IgD-negative memory B cell (primary cell): ENCODE results near the gene UNC45A. TPM values are rescaled to one million over a fixed set of nuclear protein-coding genes. Genes with fewer than 3 reads are reported as not detected.

ENCODE experiments used
- H3K27ac Mint-ChIP-seq, 3 donors: one replicate each; pipeline ENCODE4 v1.8.0; 2020 to 2022; ENCODE audit warnings: mild to moderate bottlenecking in 3 of 3, mixed read lengths in 3 of 3, moderate library complexity in 1 of 3
- H3K27me3 Mint-ChIP-seq: one replicate; pipeline ENCODE4 v1.8.0; 2021; ENCODE audit warnings: mixed read lengths
- H3K36me3 Mint-ChIP-seq: one replicate; pipeline ENCODE4 v1.8.0; 2020; ENCODE audit warnings: mild to moderate bottlenecking, mixed read lengths
- H3K4me1 Mint-ChIP-seq, 3 donors: one replicate each; pipeline ENCODE4 v1.8.0; 2020 to 2022; ENCODE audit warnings: mixed read lengths in 3 of 3, mild to moderate bottlenecking in 1 of 3
- H3K4me3 Mint-ChIP-seq, 4 donors: one replicate each; pipeline ENCODE4 v1.8.0; 2020 to 2022; ENCODE audit warnings: mild to moderate bottlenecking in 4 of 4, mixed read lengths in 4 of 4, moderate library complexity in 3 of 4
- H3K9me3 Mint-ChIP-seq, 3 donors: one replicate each; pipeline ENCODE4 v1.8.0; 2020 to 2021; ENCODE audit warnings: mixed read lengths in 3 of 3, mild to moderate bottlenecking in 1 of 3
- polyA plus RNA-seq: library from polyadenylated mRNA; unstranded; fragments of 300-500 nt; fragmentation: Illumina TruSeq; gene quantifications from one replicate; pipeline ENCODE4 v1.2.3, GENCODE V29; 2021

The UNC45A gene
- polyA plus RNA-seq, 1 donor from 2014 or later = 65.3 TPM

DNA sequence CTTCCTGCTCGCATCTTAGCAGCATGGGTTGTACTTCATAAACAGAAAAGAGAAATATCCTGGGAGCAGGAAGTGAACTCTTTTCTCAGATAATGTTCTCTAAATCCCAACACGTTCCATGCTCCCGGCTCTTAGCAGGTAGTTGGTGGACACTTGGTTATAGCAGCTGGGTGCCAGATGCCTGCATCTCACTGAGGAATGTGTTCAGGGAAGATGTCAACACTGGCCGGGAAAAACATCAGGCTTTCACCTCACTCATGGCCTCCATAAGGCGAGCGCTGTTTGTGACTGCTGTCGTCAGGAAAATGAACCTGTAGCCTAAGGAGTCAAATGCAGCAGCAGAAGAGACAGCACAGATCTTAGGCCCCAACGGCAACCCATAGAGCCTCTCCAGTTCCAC, 63.7 kb downstream of the UNC45A start:
- Mint-ChIP-seq H3K27me3 (no peaks in the 10 kb centered on the region), H3K9me3 (no peaks in the 10 kb centered on the region), H3K27ac (no peak overlapping the region), H3K36me3 (peaks cover 2% of the 10 kb centered on the region), H3K4me3 (no peak overlapping the region), H3K4me1 (peaks cover 8 to 13% (median 10%) of the 10 kb centered on the region in 3 donors)

DNA sequence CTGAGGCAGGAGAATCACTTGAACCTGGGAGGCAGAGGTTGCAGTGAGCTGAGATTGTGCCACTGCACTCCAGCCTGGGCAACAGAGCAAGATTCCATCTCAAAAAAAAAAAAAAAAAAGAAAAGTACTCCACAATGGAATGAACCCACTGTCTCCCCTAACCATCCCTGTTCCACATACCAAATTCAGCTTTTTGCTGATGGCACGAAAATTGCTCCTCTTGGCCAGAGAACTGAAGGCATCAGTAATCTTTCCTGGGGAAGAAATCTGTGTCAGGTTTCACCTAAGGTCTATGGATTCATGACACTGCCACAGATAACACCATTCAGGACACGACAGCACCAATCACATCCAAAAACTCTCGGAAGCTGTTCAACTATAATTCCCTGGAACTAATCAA, 66.1 kb downstream of the UNC45A start:
- no peaks in the 10 kb centered on the region for H3K27me3 Mint-ChIP-seq
- peaks cover under 1 to 2% (median 1%) of the 10 kb centered on the region in 3 donors for H3K4me1 Mint-ChIP-seq
- H3K36me3 Mint-ChIP-seq = peaks cover 2% of the 10 kb centered on the region
- H3K9me3 Mint-ChIP-seq = no peaks in the 10 kb centered on the region
- peak overlapping the region in 1 of 4 donors; percentile 26 for H3K4me3 Mint-ChIP-seq
- no peak overlapping the region for H3K27ac Mint-ChIP-seq

Other genes starting within 250 kb of the UNC45A start
- gene BLM, start 217.9 kb upstream of the UNC45A start, polyA plus RNA-seq = 14.4 TPM
- 9.7 TPM for gene FURIN, start 66.7 kb upstream of the UNC45A start, polyA plus RNA-seq
- 7.7 TPM for gene FES, start 50.8 kb upstream of the UNC45A start, polyA plus RNA-seq
- gene MAN2A2, start 32.0 kb upstream of the UNC45A start, polyA plus RNA-seq = 9.1 TPM
- 29.4 TPM for gene HDDC3, start 2.7 kb upstream of the UNC45A start, polyA plus RNA-seq
- 6.0 TPM for gene RCCD1, start 19.6 kb downstream of the UNC45A start, polyA plus RNA-seq
- 3.3 TPM for gene PRC1, start 59.2 kb downstream of the UNC45A start, polyA plus RNA-seq
- 10.7 TPM for gene VPS33B, start 87.3 kb downstream of the UNC45A start, polyA plus RNA-seq
- 0.01 TPM for gene SV2B, start 165.0 kb downstream of the UNC45A start, polyA plus RNA-seq